Lung (tissue), 12 donors: ENCODE measurements around the gene TTLL1. TPM values are rescaled to one million over a fixed set of nuclear protein-coding genes. Genes with fewer than 3 reads are reported as not detected.

Experiments
- ATAC-seq: fragments of 200-7000 bp; cut with Tn5 transposase; one replicate; pipeline ENCODE4 v1.9.1; 2020; ENCODE audit warnings: moderate number of reproducible peaks; ENCODE audit not compliant: insufficient read depth, low FRiP score
- DNase-seq, 3 donors: peaks; one replicate each; pipeline ENCODE4 v3.0.0-alpha.2; 2013 to 2017
- H3K27ac ChIP-seq, 2 donors: one replicate each; pipeline ENCODE4 v1.5.1; 2013; ENCODE audit warnings: mild to moderate bottlenecking in 2 of 2, moderate library complexity in 2 of 2, control low read depth in 1 of 2, inconsistent platforms in 1 of 2, low read depth in 1 of 2, low read length in 1 of 2
- H3K27me3 ChIP-seq, 3 donors: one replicate each; pipeline ENCODE4 v1.5.1; 2013; ENCODE audit warnings: low read length in 2 of 3; ENCODE audit not compliant: control insufficient read depth in 3 of 3, insufficient read depth in 3 of 3
- H3K36me3 ChIP-seq, 4 donors: one replicate each; pipeline ENCODE4 v1.5.1; 2013; ENCODE audit warnings: low read length in 4 of 4, mild to moderate bottlenecking in 1 of 4, moderate library complexity in 1 of 4; ENCODE audit not compliant: control insufficient read depth in 4 of 4, insufficient read depth in 4 of 4
- H3K4me1 ChIP-seq, 5 donors: one replicate each; pipeline ENCODE4 v1.5.1; 2013; ENCODE audit warnings: low read length in 5 of 5, mild to moderate bottlenecking in 2 of 5, moderate library complexity in 1 of 5; ENCODE audit not compliant: control insufficient read depth in 5 of 5, insufficient read depth in 5 of 5
- H3K4me3 ChIP-seq: one replicate; pipeline ENCODE4 v1.5.1; 2013; ENCODE audit warnings: mild to moderate bottlenecking, control low read depth, moderate library complexity
- H3K9ac ChIP-seq, 2 donors: one replicate each; pipeline ENCODE4 v1.5.1; 2013; ENCODE audit warnings: low read length in 2 of 2, control low read depth in 1 of 2; ENCODE audit not compliant: insufficient read depth in 1 of 2
- H3K9me3 ChIP-seq, 4 donors: one replicate each; pipeline ENCODE4 v1.5.1; 2013; ENCODE audit warnings: low read length in 3 of 4, mild to moderate bottlenecking in 1 of 4, moderate library complexity in 1 of 4; ENCODE audit not compliant: control insufficient read depth in 4 of 4, insufficient read depth in 3 of 4
- CTCF ChIP-seq: IDR thresholded peaks from 2 replicates; pipeline ENCODE4 v1.5.1; 2012; ENCODE audit warnings: mild to moderate bottlenecking; ENCODE audit errors: control extremely low read depth, extremely low read depth
- WGBS, 2 donors: extraction: QIAGEN DNeasy Blood & Tissue Kit; methylation state at CpG; one replicate each; pipeline ENCODE4 v1.1.7; 2013; 5-methylcytosine and 5-hydroxymethylcytosine counted together
- polyA plus RNA-seq, 2 donors: library from polyadenylated mRNA; stranded (reverse); fragments of 200-250 nt; gene quantifications; one replicate each; pipeline ENCODE4 v1.2.1, GENCODE V29; 2013
- total RNA-seq, 2 donors: library from RNA; depleted of rRNA in 1 of 2; stranded (reverse); fragments of >200 nt in 1 of 2; gene quantifications; one replicate each; pipeline ENCODE4 v1.2.1, GENCODE V29; 2014 to 2021
- donor health status: control.
- donor health status: control.
- donor health status: Bipolar disorder and iron deficiency.
- donor health status: healthy.
- donor health status: DM: yes; HTN: yes; CAD: no.

TTLL1 gene
- total and polyA plus RNA-seq, 4 donors: 3.8 to 8.0 (median 5.6) TPM

GRCh38 chr22:43014316-43014868 is 74.8 kb downstream of the TTLL1 start:
- H3K9ac ChIP-seq: peak overlapping the region in 1 of 2 donors; percentile 25
- peak overlapping the region; percentile 73 to 96 for H3K27ac ChIP-seq
- peaks cover 4 to 14% (median 11%) of the 10 kb centered on the region in 5 donors for H3K4me1 ChIP-seq
- H3K4me3 ChIP-seq: peak overlapping the region; percentile 95
- no peaks in the 10 kb centered on the region for H3K36me3 ChIP-seq
- 0 to 1% methylated on average over 36 to 39 of the region's 39 CpGs for WGBS, 2 donors
- no peak for ATAC-seq
- peak; percentile 46 to 54 (median 46) for DNase-seq
- TF ChIP-seq CTCF: no peak
- no peaks in the 10 kb centered on the region for H3K27me3 ChIP-seq
- no peaks in the 10 kb centered on the region for H3K9me3 ChIP-seq

GRCh38 chr22:43013355-43014315 is 75.6 kb downstream of the TTLL1 start:
- H3K27ac ChIP-seq: peak overlapping the region in 1 of 2 donors; percentile 96
- no peaks in the 10 kb centered on the region for H3K27me3 ChIP-seq
- DNase-seq: no peak
- no peaks in the 10 kb centered on the region for H3K9me3 ChIP-seq
- no peak for TF ChIP-seq CTCF
- peak overlapping the region; percentile 95 for H3K4me3 ChIP-seq
- peaks cover 9 to 14% (median 11%) of the 10 kb centered on the region in 5 donors for H3K4me1 ChIP-seq
- no peaks in the 10 kb centered on the region for H3K36me3 ChIP-seq
- no peak for ATAC-seq
- peak overlapping the region; percentile 25 to 64 for H3K9ac ChIP-seq
- 5 to 10% methylated on average over 16 of the region's 16 CpGs for WGBS, 2 donors

GRCh38 chr22:43012390-43012789 is 76.8 kb downstream of the TTLL1 start:
- ATAC-seq: no peak
- DNase-seq: no peak
- Histone ChIP-seq H3K36me3 (no peaks in the 10 kb centered on the region), H3K4me1 (peaks cover 7 to 19% (median 10%) of the 10 kb centered on the region in 5 donors), H3K4me3 (no peak overlapping the region), H3K27ac (no peak overlapping the region), H3K27me3 (no peaks in the 10 kb centered on the region), H3K9ac (no peak overlapping the region), H3K9me3 (no peaks in the 10 kb centered on the region)
- no peak for TF ChIP-seq CTCF
- WGBS, 2 donors: 85 to 94% methylated on average over 6 of the region's 6 CpGs
